Measurements from ENCODE around the gene TMEM150A.

DNA sequence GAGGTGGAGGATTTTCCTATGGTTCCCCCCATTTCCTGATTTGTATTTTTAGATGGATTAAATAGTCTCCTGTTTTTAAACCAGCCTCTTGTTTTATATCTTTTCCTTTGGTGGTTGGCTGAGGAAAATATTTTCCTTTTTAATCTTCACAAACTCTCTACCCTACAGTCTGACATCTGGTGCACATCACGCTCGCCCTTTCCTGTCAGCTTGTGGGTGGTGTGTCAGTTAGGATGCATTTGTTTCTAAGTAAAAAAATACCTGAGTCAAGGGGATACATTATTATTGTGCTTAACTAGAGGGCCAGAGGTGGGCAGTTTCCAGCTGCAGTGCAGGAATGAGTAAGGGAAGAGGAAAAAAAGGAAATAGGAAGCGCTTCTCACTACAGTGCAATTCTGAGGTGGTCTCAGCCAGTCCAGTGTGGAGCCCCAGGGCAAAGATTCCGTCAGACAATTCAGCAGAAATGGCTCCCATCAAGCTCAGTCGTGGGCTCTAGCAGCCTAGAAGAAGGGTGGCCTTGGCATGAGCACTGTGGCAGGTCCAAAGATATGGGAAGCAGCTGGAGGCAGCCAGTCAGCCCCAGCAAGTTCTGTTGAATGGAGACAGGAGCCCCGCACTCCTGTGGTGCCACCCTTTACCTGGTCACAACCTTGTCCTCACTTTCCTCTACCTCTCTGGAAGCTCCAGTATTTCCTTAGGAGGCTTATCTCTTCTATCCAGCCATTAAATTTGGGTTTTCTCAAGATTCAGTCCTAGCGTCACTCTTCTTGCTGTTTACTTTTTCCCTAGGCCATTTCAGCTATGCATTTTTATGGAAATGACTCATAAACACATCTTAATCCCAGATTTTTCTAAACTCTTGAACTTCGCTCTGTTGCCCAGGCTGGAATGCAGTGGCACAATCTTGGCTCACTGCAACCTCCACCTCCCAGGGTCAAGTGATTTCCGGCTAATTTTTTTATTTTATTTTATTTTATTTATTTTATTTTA lies 47.0 kb upstream of the TMEM150A start:
- TF ChIP-seq, protein P1, sequence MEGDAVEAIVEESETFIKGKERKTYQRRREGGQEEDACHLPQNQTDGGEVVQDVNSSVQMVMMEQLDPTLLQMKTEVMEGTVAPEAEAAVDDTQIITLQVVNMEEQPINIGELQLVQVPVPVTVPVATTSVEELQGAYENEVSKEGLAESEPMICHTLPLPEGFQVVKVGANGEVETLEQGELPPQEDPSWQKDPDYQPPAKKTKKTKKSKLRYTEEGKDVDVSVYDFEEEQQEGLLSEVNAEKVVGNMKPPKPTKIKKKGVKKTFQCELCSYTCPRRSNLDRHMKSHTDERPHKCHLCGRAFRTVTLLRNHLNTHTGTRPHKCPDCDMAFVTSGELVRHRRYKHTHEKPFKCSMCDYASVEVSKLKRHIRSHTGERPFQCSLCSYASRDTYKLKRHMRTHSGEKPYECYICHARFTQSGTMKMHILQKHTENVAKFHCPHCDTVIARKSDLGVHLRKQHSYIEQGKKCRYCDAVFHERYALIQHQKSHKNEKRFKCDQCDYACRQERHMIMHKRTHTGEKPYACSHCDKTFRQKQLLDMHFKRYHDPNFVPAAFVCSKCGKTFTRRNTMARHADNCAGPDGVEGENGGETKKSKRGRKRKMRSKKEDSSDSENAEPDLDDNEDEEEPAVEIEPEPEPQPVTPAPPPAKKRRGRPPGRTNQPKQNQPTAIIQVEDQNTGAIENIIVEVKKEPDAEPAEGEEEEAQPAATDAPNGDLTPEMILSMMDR (IDR thresholded peaks at IDR 0.05) = no peak
- no peak for TF ChIP-seq POLR2A (IDR thresholded peaks at IDR 0.05)

Data from body of pancreas (tissue), 4 donors.